HepG2 (cell line): ENCODE results near the gene B3GNT7. TPM values are rescaled to one million over a fixed set of nuclear protein-coding genes. Genes with fewer than 3 reads are reported as not detected.

Experiments used
- DR1 ChIP-seq: sonication (generic); formaldehyde crosslinking; IDR thresholded peaks from 2 replicates; pipeline ENCODE4 v1.8.0; 2021; ENCODE audit warnings: mild to moderate bottlenecking, missing genetic modification reagents, inconsistent platforms
- EEA1 ChIP-seq: sonication (generic); formaldehyde crosslinking; IDR thresholded peaks from 2 replicates; pipeline ENCODE4 v1.5.1; 2020; ENCODE audit warnings: mild to moderate bottlenecking, missing genetic modification reagents, borderline replicate concordance
- HES4 ChIP-seq: sonication (generic); formaldehyde crosslinking; IDR thresholded peaks from 2 replicates; pipeline ENCODE4 v1.9.0; 2021; ENCODE audit warnings: mild to moderate bottlenecking, missing genetic modification reagents, borderline replicate concordance
- JUND ChIP-seq: sonication (generic); formaldehyde crosslinking; IDR thresholded peaks from 2 replicates; pipeline ENCODE4 v1.8.0; 2022; ENCODE audit warnings: mild to moderate bottlenecking, missing genetic modification reagents
- KAT2B ChIP-seq: fragments of 150-350 bp; IDR thresholded peaks from 2 replicates; pipeline ENCODE4 v1.6.1; 2014; ENCODE audit warnings: low read depth, low read length, borderline replicate concordance
- PLRG1 ChIP-seq: fragments of 450-650 bp; conservative IDR thresholded peaks from 2 replicates; pipeline ENCODE4 v1.6.1; 2016
- POGK ChIP-seq: sonication (generic); formaldehyde crosslinking; conservative IDR thresholded peaks from 2 replicates; pipeline ENCODE4 v1.8.0; 2022; ENCODE audit warnings: mild to moderate bottlenecking, moderate library complexity, missing genetic modification reagents
- RFX5 ChIP-seq: IDR thresholded peaks from 2 replicates; pipeline ENCODE4 v1.6.1; 2011; ENCODE audit warnings: low read depth, low read length, improper control_type of control experiment
- SMC3 ChIP-seq: IDR thresholded peaks from 2 replicates; pipeline ENCODE4 v1.6.1; 2011; ENCODE audit warnings: low read length, improper control_type of control experiment
- THAP11 ChIP-seq: IDR thresholded peaks from 2 replicates; pipeline ENCODE4 v1.6.1; 2016; ENCODE audit warnings: missing biosample characterization, missing genetic modification reagents
- YEATS2 ChIP-seq: sonication (generic); formaldehyde crosslinking; IDR thresholded peaks from 2 replicates; pipeline ENCODE4 v1.4.0; 2020; ENCODE audit warnings: missing genetic modification reagents, borderline replicate concordance
- ZBTB2 ChIP-seq: sonication (generic); formaldehyde crosslinking; IDR thresholded peaks from 2 replicates; pipeline ENCODE4 v1.8.0; 2022; ENCODE audit warnings: low read depth, missing genetic modification reagents
- ZFP41 ChIP-seq: sonication (generic); formaldehyde crosslinking; IDR thresholded peaks from 2 replicates; pipeline ENCODE4 v1.4.0; 2020; ENCODE audit warnings: mild to moderate bottlenecking, missing genetic modification reagents, borderline replicate concordance
- ZKSCAN5 ChIP-seq: sonication (generic); formaldehyde crosslinking; IDR thresholded peaks from 2 replicates; pipeline ENCODE4 v1.5.1; 2020; ENCODE audit warnings: mild to moderate bottlenecking, missing genetic modification reagents
- ZNF121 ChIP-seq: sonication (generic); formaldehyde crosslinking; IDR thresholded peaks from 2 replicates; pipeline ENCODE4 v1.5.0; 2020; ENCODE audit warnings: mild to moderate bottlenecking, missing genetic modification reagents
- ZNF136 ChIP-seq: sonication (generic); formaldehyde crosslinking; IDR thresholded peaks from 2 replicates; pipeline ENCODE4 v1.8.1; 2022; ENCODE audit warnings: low read depth, mild to moderate bottlenecking, moderate library complexity, missing genetic modification reagents
- ZNF382 ChIP-seq: sonication (generic); formaldehyde crosslinking; IDR thresholded peaks from 2 replicates; pipeline ENCODE4 v1.5.0; 2020; ENCODE audit warnings: missing genetic modification reagents, mild to moderate bottlenecking, borderline replicate concordance
- ZNF44 ChIP-seq: sonication (generic); formaldehyde crosslinking; IDR thresholded peaks from 2 replicates; pipeline ENCODE4 v1.5.1; 2020; ENCODE audit warnings: mild to moderate bottlenecking, missing genetic modification reagents
- ZNF547 ChIP-seq: sonication (generic); formaldehyde crosslinking; IDR thresholded peaks from 2 replicates; pipeline ENCODE4 v1.5.1; 2020; ENCODE audit warnings: mild to moderate bottlenecking, missing genetic modification reagents
- ZNF580 ChIP-seq: IDR thresholded peaks from 2 replicates; pipeline ENCODE4 v1.6.1; 2016; ENCODE audit warnings: low read depth, borderline replicate concordance
- ZNF614 ChIP-seq: IDR thresholded peaks from 2 replicates; pipeline ENCODE4 v1.6.1; 2018; ENCODE audit warnings: missing biosample characterization, missing genetic modification reagents, inconsistent platforms, borderline replicate concordance
- ZSCAN12 ChIP-seq: sonication (generic); formaldehyde crosslinking; IDR thresholded peaks from 2 replicates; pipeline ENCODE4 v1.9.0; 2021; ENCODE audit warnings: mild to moderate bottlenecking, missing genetic modification reagents
- ZSCAN9 ChIP-seq: IDR thresholded peaks from 2 replicates; pipeline ENCODE4 v1.6.1; 2016; ENCODE audit warnings: borderline replicate concordance
- polyA plus RNA-seq, 8 experiments: library from polyadenylated mRNA; depleted of rRNA in 3 of 8; stranded (reverse) in 7 of 8; unstranded in 1 of 8; fragments of >200 nt; fragmentation: Illumina TruSeq in 4 of 8; extraction: Trizol in 4 of 8; gene quantifications; 2 replicates each; pipeline versions ENCODE4 v1.2.1 to v1.2.3, GENCODE V29; 2011 to 2016; ENCODE audit warnings: low read depth in 4 of 8, missing spikeins in 1 of 8, mixed read lengths in 1 of 8; ENCODE audit not compliant: insufficient read depth in 1 of 8
- total RNA-seq, 5 experiments: library from RNA; depleted of rRNA; stranded (reverse); fragments of >200 nt; fragmentation: Illumina TruSeq; extraction: Trizol; gene quantifications; 2 replicates each; pipeline ENCODE4 v1.2.3, GENCODE V29; 2016; ENCODE audit warnings: low read depth in 1 of 5
- TF ChIP-seq, protein P1 (sequence below): sonication (generic); formaldehyde crosslinking; IDR thresholded peaks from 2 replicates; pipeline ENCODE4 v1.4.0; 2020; ENCODE audit warnings: missing genetic modification reagents
- TF ChIP-seq, protein P2 (sequence below): sonication (generic); formaldehyde crosslinking; IDR thresholded peaks from 2 replicates; pipeline ENCODE4 v1.5.0; 2020; ENCODE audit warnings: missing genetic modification reagents, mild to moderate bottlenecking, borderline replicate concordance

The B3GNT7 gene
- total and polyA plus RNA-seq, 2 of the 13 experiments (the other 11 are each of a cell fraction or from before 2014, with no cell fraction given), result 0.04 to 0.24 TPM

DNA sequence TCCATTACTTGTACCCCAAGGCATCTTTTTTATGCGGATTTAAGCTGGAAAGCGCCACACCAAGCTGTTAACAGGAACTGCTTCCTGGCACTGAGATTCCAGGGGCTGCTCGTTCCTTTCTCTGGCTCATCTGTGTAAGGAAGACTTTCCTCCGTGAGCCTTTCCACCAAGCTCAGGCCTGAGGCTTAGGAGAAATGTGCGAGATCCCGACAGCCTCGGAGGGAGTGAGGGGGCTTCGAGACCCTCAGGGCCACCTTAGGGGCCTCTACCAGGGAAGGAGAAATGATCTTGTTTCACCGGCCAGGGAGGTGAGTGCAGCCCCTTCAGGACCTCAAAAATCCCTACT is 17.1 kb downstream of the B3GNT7 start (continued):
- TF ChIP-seq, protein P1, sequence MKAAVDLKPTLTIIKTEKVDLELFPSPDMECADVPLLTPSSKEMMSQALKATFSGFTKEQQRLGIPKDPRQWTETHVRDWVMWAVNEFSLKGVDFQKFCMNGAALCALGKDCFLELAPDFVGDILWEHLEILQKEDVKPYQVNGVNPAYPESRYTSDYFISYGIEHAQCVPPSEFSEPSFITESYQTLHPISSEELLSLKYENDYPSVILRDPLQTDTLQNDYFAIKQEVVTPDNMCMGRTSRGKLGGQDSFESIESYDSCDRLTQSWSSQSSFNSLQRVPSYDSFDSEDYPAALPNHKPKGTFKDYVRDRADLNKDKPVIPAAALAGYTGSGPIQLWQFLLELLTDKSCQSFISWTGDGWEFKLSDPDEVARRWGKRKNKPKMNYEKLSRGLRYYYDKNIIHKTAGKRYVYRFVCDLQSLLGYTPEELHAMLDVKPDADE (CRISPR knock-in tag), result no peak
- TF ChIP-seq ZNF547, result 0 out of 2 replicates have a peak, but pooled peaks have one; percentile 21
- no peak; the same call in 1 of the 2 replicates for TF ChIP-seq DR1
- 0 out of 2 replicates have a peak, but pooled peaks have one; percentile 1 for TF ChIP-seq POGK (CRISPR knock-in tag)
- no peak for TF ChIP-seq ZKSCAN5 (CRISPR knock-in tag)
- TF ChIP-seq, protein P2, sequence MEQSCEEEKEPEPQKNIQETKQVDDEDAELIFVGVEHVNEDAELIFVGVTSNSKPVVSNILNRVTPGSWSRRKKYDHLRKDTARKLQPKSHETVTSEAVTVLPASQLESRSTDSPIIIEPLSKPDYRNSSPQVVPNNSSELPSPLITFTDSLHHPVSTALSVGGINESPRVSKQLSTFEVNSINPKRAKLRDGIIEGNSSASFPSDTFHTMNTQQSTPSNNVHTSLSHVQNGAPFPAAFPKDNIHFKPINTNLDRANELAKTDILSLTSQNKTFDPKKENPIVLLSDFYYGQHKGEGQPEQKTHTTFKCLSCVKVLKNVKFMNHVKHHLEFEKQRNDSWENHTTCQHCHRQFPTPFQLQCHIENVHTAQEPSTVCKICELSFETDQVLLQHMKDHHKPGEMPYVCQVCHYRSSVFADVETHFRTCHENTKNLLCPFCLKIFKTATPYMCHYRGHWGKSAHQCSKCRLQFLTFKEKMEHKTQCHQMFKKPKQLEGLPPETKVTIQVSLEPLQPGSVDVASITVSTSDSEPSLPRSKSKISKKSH, result no peak
- 0 out of 2 replicates have a peak, but pooled peaks have one; percentile 2 for TF ChIP-seq YEATS2 (CRISPR knock-in tag)
- TF ChIP-seq ZBTB2 (CRISPR knock-in tag), result no peak
- TF ChIP-seq ZSCAN9 (CRISPR knock-in tag), result no peak
- TF ChIP-seq EEA1, result no peak
- no peak for TF ChIP-seq ZNF121 (CRISPR knock-in tag)
- TF ChIP-seq ZNF614 (CRISPR knock-in tag), result no peak
- 0 out of 2 replicates have a peak, but pooled peaks have one; percentile 76 for TF ChIP-seq HES4 (CRISPR knock-in tag)
- TF ChIP-seq ZNF136, result 0 out of 2 replicates have a peak, but pooled peaks have one; percentile 0
- no peak; the same call in 1 of the 2 replicates for TF ChIP-seq ZSCAN12 (CRISPR knock-in tag)
- no peak for TF ChIP-seq THAP11 (CRISPR knock-in tag)
- no peak for TF ChIP-seq RFX5
- TF ChIP-seq ZNF580 (CRISPR knock-in tag), result no peak
- TF ChIP-seq ZFP41 (CRISPR knock-in tag), result no peak
- TF ChIP-seq SMC3, result no peak; the same call in 1 of the 2 replicates
- no peak for TF ChIP-seq ZNF44 (CRISPR knock-in tag)
- TF ChIP-seq KAT2B, result no peak
- no peak for TF ChIP-seq PLRG1
- no peak for TF ChIP-seq ZNF382 (CRISPR knock-in tag)
- no peak for TF ChIP-seq JUND (CRISPR knock-in tag)
